GM19452 (cell line): ENCODE measurements around the gene NPFFR1.
"Not testable (repeated sequence)": the region's sequence is repeated elsewhere in the genome, so short reads cannot be mapped to it uniquely, and the experiment has no call there.

ENCODE experiments used
- ATAC-seq: cut with Tn5 transposase; IDR thresholded peaks from one replicate; pipeline ENCODE4 v1.9.1; 2021; ENCODE audit not compliant: unreplicated experiment

The NPFFR1 gene

GRCh38 chr10:70228491-70228890, 55.3 kb downstream of the NPFFR1 start:
- ATAC-seq, result no peak

- no peak for ATAC-seq
Observed at GRCh38 chr10:70227548-70228320, 56.1 kb downstream of the NPFFR1 start.

- no peak for ATAC-seq
Observed at GRCh38 chr10:70223728-70224127, 60.1 kb downstream of the NPFFR1 start.

- not testable (repeated sequence) for ATAC-seq
Observed at GRCh38 chr10:70222811-70223447, 60.9 kb downstream of the NPFFR1 start.

DNA sequence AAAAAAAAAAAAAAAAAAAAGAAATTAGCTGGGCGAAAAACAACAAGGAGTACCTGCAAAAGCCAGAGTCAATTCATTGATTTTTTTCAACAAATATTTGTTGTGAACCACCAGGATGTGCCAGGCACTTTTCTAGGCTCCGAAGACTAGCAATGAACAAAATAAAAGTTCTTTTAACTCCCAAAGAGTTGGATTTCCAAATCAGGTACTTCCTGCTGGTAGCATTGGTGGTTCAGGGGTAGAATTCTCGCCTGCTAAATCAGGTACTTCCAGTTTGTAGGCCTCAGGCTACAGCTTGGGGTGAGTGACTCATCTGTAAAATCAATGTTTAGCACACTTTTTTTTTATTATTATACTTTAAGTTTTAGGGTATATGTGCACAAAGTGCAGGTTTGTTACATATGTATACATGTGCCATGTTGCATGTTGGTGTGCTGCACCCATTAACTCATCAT, 61.4 kb downstream of the NPFFR1 start:
- ATAC-seq, result no peak

GRCh38 chr10:70221030-70221429, 62.8 kb downstream of the NPFFR1 start:
- ATAC-seq, result peak; percentile 31

DNA sequence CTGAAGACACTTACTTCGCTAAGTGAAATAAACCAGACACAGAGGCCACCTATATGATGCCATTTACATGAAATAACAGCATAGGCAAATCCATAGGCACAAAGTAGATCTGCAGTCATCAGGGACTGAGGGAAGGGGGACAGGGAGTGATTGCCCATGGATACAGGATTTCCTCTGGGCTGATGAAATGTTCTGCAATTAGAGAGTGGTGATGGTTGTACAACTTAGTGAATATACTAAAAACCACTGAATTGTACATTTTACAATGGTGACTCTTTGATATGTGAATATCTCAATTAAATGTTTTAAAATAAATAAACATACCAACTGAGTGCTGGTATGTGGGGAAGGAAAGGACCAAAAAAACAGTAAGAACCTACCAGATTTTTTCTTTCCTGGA, 70.9 kb downstream of the NPFFR1 start:
- no peak for ATAC-seq

DNA sequence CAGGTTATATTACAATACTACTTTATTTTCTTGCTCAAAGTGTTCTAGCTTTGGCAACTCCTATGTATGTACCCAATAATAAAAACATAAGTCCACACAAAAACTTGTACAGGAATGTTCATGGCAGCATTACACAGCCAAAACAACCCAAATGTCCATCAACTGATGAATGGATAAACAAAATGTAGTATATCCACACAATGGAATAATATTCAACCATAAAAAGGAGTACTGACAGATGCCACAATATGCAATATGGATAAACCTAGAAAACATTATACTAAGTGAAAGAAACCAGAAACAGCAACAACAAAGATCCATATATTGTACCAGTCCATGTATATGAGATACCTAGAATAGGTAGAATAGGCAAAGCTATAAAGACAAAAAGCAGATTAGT, 71.5 kb downstream of the NPFFR1 start:
- ATAC-seq, result no peak

- no peak for ATAC-seq
Observed at GRCh38 chr10:70206762-70207161, 77.0 kb downstream of the NPFFR1 start.

DNA sequence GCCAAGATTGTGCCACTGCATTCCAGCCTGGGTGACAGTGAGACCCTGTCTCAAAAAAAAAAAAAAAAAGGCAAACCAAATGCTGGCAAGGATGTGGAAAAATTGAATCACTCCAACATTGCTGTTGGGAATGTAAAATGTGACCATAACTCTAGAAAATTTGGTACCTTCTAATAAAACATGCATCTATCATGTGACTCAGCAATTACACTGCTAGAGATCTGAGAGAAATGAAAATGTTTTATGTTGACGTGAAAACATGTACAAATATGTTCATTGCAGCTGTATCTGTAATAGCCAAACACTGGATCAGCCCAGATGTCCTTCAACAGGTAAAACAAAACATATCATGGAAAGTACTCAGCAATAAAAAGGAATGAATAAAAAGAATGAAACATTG, 82.7 kb downstream of the NPFFR1 start:
- ATAC-seq, result no peak

DNA sequence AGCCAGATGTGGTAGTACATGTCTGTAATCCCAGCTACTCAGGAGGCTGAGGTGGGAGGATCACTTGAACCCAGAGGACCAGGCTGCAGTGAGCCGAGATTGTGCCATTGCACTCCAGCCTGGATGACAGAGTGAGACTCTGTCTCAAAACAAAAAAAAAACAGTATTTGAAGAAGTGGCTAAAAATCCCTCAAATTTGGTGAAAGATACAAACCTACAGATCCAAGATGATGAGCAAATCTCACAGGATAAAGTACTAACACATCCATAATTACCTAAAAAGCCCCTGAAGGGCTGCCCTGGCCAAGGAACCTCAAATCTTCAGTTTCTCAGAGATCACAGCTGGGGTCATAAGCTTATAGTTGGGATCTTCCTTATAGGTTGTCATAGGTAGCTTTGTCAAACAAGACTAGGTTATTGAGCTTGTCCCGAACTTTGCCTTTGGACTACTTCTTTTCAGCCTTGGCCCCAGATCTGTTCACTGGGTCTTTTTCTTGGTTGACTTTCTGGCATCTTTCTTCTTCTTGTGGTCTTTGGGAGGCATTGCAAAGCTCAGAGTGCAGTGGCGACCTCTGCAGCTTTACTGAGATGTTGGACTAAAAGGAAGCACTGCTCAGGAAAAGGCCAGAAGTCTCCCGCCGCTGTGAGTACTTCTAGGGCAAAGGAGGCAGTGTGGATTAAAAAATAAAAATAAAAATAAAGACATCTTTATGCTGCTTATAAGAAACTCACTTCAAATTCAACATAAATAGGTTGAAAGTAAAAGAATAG, 84.9 kb downstream of the NPFFR1 start:
- no peak for ATAC-seq
